SW480 (cell line): ENCODE measurements around the gene FAT2.
A peak's percentile ranks its signal among the peaks of the same experiment; 100 is the strongest.
"Not testable (repeated sequence)": the region's sequence is repeated elsewhere in the genome, so short reads cannot be mapped to it uniquely, and the experiment has no call there.

Experiments
- DNase-seq: peaks from one replicate; pipeline ENCODE4 v3.0.0-alpha.2; 2016; ENCODE audit warnings: low spot score

Gene FAT2

GRCh38 chr5:151580858-151581257 is 10.3 kb downstream of the FAT2 start:
- DNase-seq, result no peak

GRCh38 chr5:151580239-151580638 is 10.9 kb downstream of the FAT2 start:
- DNase-seq, result no peak

- DNase-seq, result not testable (repeated sequence)
Observed at GRCh38 chr5:151579146-151579545, 12.0 kb downstream of the FAT2 start.

GRCh38 chr5:151578326-151579025 is 12.7 kb downstream of the FAT2 start:
- DNase-seq, result no peak

GRCh38 chr5:151577566-151577965 is 13.6 kb downstream of the FAT2 start:
- DNase-seq, result no peak

GRCh38 chr5:151574444-151574996 is 16.6 kb downstream of the FAT2 start:
- DNase-seq, result no peak

GRCh38 chr5:151572657-151573368 is 18.3 kb downstream of the FAT2 start:
- DNase-seq, result no peak

GRCh38 chr5:151571270-151572173 is 19.6 kb downstream of the FAT2 start:
- DNase-seq, result no peak

GRCh38 chr5:151570512-151571269 is 20.4 kb downstream of the FAT2 start:
- DNase-seq, result no peak

- DNase-seq, result peak; percentile 38
Observed at GRCh38 chr5:151570058-151570457, 21.1 kb downstream of the FAT2 start.

GRCh38 chr5:151569132-151570046 is 21.7 kb downstream of the FAT2 start:
- no peak for DNase-seq

GRCh38 chr5:151568036-151568435 is 23.1 kb downstream of the FAT2 start:
- no peak for DNase-seq

GRCh38 chr5:151565971-151566370 is 25.2 kb downstream of the FAT2 start:
- no peak for DNase-seq

GRCh38 chr5:151562019-151562707 is 29.0 kb downstream of the FAT2 start:
- DNase-seq, result no peak

GRCh38 chr5:151557951-151558350 is 33.2 kb downstream of the FAT2 start:
- DNase-seq, result no peak

- DNase-seq, result no peak
Observed at GRCh38 chr5:151557466-151557865, 33.7 kb downstream of the FAT2 start.

- no peak for DNase-seq
Observed at GRCh38 chr5:151556806-151557205, 34.3 kb downstream of the FAT2 start.

GRCh38 chr5:151555760-151556576 is 35.2 kb downstream of the FAT2 start:
- DNase-seq, result no peak

GRCh38 chr5:151553695-151554094 is 37.4 kb downstream of the FAT2 start:
- DNase-seq, result no peak
